OCI-LY3 (cell line): ENCODE results near the gene CHRDL2.

Source experiments
- CTCF ChIP-seq: fragments of 200-600, 300-600 bp; sonication (generic); IDR thresholded peaks from 2 replicates; pipeline ENCODE4 v1.5.1; 2014; ENCODE audit warnings: antibody characterized with exemption, low read length, low read depth
- EZH2phosphoT487 ChIP-seq: fragments of 200-600 bp; shearing (Covaris generic); IDR thresholded peaks from 2 replicates; pipeline ENCODE4 v1.6.1; 2018; ENCODE audit warnings: antibody characterized with exemption, mixed run types, low read depth

- no peak for TF ChIP-seq CTCF
- TF ChIP-seq EZH2phosphoT487, result no peak
These were observed 44.4 kb downstream of the CHRDL2 start for GRCh38 chr11:74686792-74687191.
